Activated T-helper 2 cell treated with anti-CD3 and anti-CD28 coated beads, Interferon-gamma antibody, Interleukin-2, Interleukin-4, amounts not matched to agents 10 μg/mL and 5 μg/mL and 100 μg/mL, durations not matched to agents 14 hours and 24 hours and 36 hours (primary cell): ENCODE data around the gene HSPA9. TPM values are rescaled to one million over a fixed set of nuclear protein-coding genes. Genes with fewer than 3 reads are reported as not detected.

Experiments used
- DNase-seq: peaks from one replicate; pipeline ENCODE4 v3.0.0; 2021; ENCODE audit warnings: low spot score
- H3K27ac Mint-ChIP-seq: one replicate; pipeline ENCODE4 v1.8.0; 2021; ENCODE audit warnings: mixed read lengths
- H3K27me3 Mint-ChIP-seq: one replicate; pipeline ENCODE4 v1.8.0; 2021; ENCODE audit warnings: low read depth, mixed read lengths
- H3K36me3 Mint-ChIP-seq: one replicate; pipeline ENCODE4 v1.8.0; 2021; ENCODE audit warnings: low read depth, mixed read lengths
- H3K4me1 Mint-ChIP-seq: one replicate; pipeline ENCODE4 v1.8.0; 2021; ENCODE audit warnings: low read depth, mixed read lengths
- H3K4me3 Mint-ChIP-seq: one replicate; pipeline ENCODE4 v1.8.0; 2021; ENCODE audit warnings: low read depth, mild to moderate bottlenecking, moderate library complexity, mixed read lengths
- H3K9me3 Mint-ChIP-seq: one replicate; pipeline ENCODE4 v1.8.0; 2021; ENCODE audit warnings: mixed read lengths
- intact Hi-C: fragments of 100-400 bp; cut with micrococcal nuclease; formaldehyde crosslinking; loops from one replicate; pipeline ENCODE4 v1.15.1; 2023
- total RNA-seq: library from RNA; stranded (reverse); gene quantifications from 2 replicates; pipeline ENCODE4 v1.2.3, GENCODE V29; 2022

Gene HSPA9
- total RNA-seq, 1 donor from 2014 or later = 340 TPM

GRCh38 chr5:138583984-138584637 is 8.9 kb upstream of the HSPA9 start:
- no peak overlapping the region for H3K4me3 Mint-ChIP-seq
- peaks cover 20% of the 10 kb centered on the region for H3K27me3 Mint-ChIP-seq
- H3K4me1 Mint-ChIP-seq = no peaks in the 10 kb centered on the region
- intact Hi-C loops = no loop called here
- no peak overlapping the region for H3K27ac Mint-ChIP-seq
- no peak for DNase-seq
- no peaks in the 10 kb centered on the region for H3K36me3 Mint-ChIP-seq
- no peaks in the 10 kb centered on the region for H3K9me3 Mint-ChIP-seq

- intact Hi-C loops = no loop called here
- Mint-ChIP-seq H3K27me3 (peaks cover 16% of the 10 kb centered on the region), H3K36me3 (no peaks in the 10 kb centered on the region), H3K27ac (no peak overlapping the region), H3K9me3 (no peaks in the 10 kb centered on the region), H3K4me1 (no peaks in the 10 kb centered on the region), H3K4me3 (no peak overlapping the region)
- no peak for DNase-seq
These were observed 7.8 kb upstream of the HSPA9 start for GRCh38 chr5:138582959-138583358.

GRCh38 chr5:138580777-138581176 is 5.6 kb upstream of the HSPA9 start:
- no peak overlapping the region for H3K27ac Mint-ChIP-seq
- H3K4me3 Mint-ChIP-seq = no peak overlapping the region
- H3K9me3 Mint-ChIP-seq = peaks cover 3% of the 10 kb centered on the region
- DNase-seq = no peak
- intact Hi-C loops = no loop called here
- peaks cover 3% of the 10 kb centered on the region for H3K36me3 Mint-ChIP-seq
- H3K27me3 Mint-ChIP-seq = peaks cover 13% of the 10 kb centered on the region
- H3K4me1 Mint-ChIP-seq = peaks cover 3% of the 10 kb centered on the region

GRCh38 chr5:138580001-138580400 is 4.8 kb upstream of the HSPA9 start:
- DNase-seq = no peak
- peaks cover 10% of the 10 kb centered on the region for H3K27me3 Mint-ChIP-seq
- no peak overlapping the region for H3K27ac Mint-ChIP-seq
- H3K4me1 Mint-ChIP-seq = peaks cover 4% of the 10 kb centered on the region
- H3K4me3 Mint-ChIP-seq = no peak overlapping the region
- intact Hi-C loops = no loop called here
- peaks cover 3% of the 10 kb centered on the region for H3K9me3 Mint-ChIP-seq
- peaks cover 5% of the 10 kb centered on the region for H3K36me3 Mint-ChIP-seq

- Mint-ChIP-seq H3K4me3 (no peak overlapping the region), H3K4me1 (peaks cover 4% of the 10 kb centered on the region), H3K36me3 (peaks cover 10% of the 10 kb centered on the region), H3K9me3 (peaks cover 3% of the 10 kb centered on the region), H3K27ac (no peak overlapping the region), H3K27me3 (peaks cover 4% of the 10 kb centered on the region)
- DNase-seq = no peak
- intact Hi-C loops = loop anchor here (1.0 to 5.0 kb wide), 5 partner anchors 54 to 813 kb away; partner anchors contain the start of gene SIL1
These were observed 4.3 kb upstream of the HSPA9 start for GRCh38 chr5:138579517-138579863.

GRCh38 chr5:138577452-138577851 is 2.3 kb upstream of the HSPA9 start:
- H3K36me3 Mint-ChIP-seq = peaks cover 31% of the 10 kb centered on the region
- H3K27me3 Mint-ChIP-seq = no peaks in the 10 kb centered on the region
- no peak overlapping the region for H3K4me3 Mint-ChIP-seq
- no peak overlapping the region for H3K27ac Mint-ChIP-seq
- peaks cover 3% of the 10 kb centered on the region for H3K9me3 Mint-ChIP-seq
- peaks cover 12% of the 10 kb centered on the region for H3K4me1 Mint-ChIP-seq
- DNase-seq = no peak
- intact Hi-C loops = loop anchor here (5.0 kb wide), 3 partner anchors 160 to 815 kb away; partner anchors contain the start of gene SIL1

- DNase-seq = no peak
- peaks cover 17% of the 10 kb centered on the region for H3K4me1 Mint-ChIP-seq
- intact Hi-C loops = loop anchor here (1.0 to 5.0 kb wide), 7 partner anchors 31 to 818 kb away; partner anchors contain the start of genes ETF1 and SIL1
These were observed 432 bp downstream of the HSPA9 start for GRCh38 chr5:138574744-138575193.

GRCh38 chr5:138573949-138574670 is 1.1 kb downstream of the HSPA9 start:
- H3K4me1 Mint-ChIP-seq = peaks cover 20% of the 10 kb centered on the region
- H3K27ac Mint-ChIP-seq = peak overlapping the region; percentile 99
- peaks cover 60% of the 10 kb centered on the region for H3K36me3 Mint-ChIP-seq
- intact Hi-C loops = loop anchor here (2.0 kb wide), 1 partner anchor 81 kb away; no protein-coding TSS in a partner anchor
- peak overlapping the region; percentile 90 for H3K4me3 Mint-ChIP-seq
- peaks cover 3% of the 10 kb centered on the region for H3K9me3 Mint-ChIP-seq
- H3K27me3 Mint-ChIP-seq = no peaks in the 10 kb centered on the region
- DNase-seq = no peak

More at GRCh38 chr5:138574744-138575193, 432 bp downstream of the HSPA9 start:
- Mint-ChIP-seq H3K9me3 (peaks cover 3% of the 10 kb centered on the region), H3K27me3 (no peaks in the 10 kb centered on the region), H3K4me3 (peak overlapping the region; percentile 90), H3K27ac (peak overlapping the region; percentile 99), H3K36me3 (peaks cover 56% of the 10 kb centered on the region)

GRCh38 chr5:138573223-138573622 is 2.0 kb downstream of the HSPA9 start:
- peaks cover 69% of the 10 kb centered on the region for H3K36me3 Mint-ChIP-seq
- peaks cover 3% of the 10 kb centered on the region for H3K9me3 Mint-ChIP-seq
- no peak for DNase-seq
- peaks cover 26% of the 10 kb centered on the region for H3K4me1 Mint-ChIP-seq
- no peaks in the 10 kb centered on the region for H3K27me3 Mint-ChIP-seq
- no peak overlapping the region for H3K27ac Mint-ChIP-seq
- intact Hi-C loops = no loop called here
- peak overlapping the region; percentile 60 for H3K4me3 Mint-ChIP-seq

- Mint-ChIP-seq H3K27me3 (no peaks in the 10 kb centered on the region), H3K4me3 (no peak overlapping the region), H3K27ac (no peak overlapping the region), H3K36me3 (peaks cover 91% of the 10 kb centered on the region), H3K4me1 (peaks cover 31% of the 10 kb centered on the region), H3K9me3 (peaks cover 2% of the 10 kb centered on the region)
- DNase-seq = no peak
- intact Hi-C loops = no loop called here
These were observed 4.3 kb downstream of the HSPA9 start for GRCh38 chr5:138570871-138571270.

GRCh38 chr5:138569782-138570181 is 5.4 kb downstream of the HSPA9 start:
- Mint-ChIP-seq H3K36me3 (peaks cover 96% of the 10 kb centered on the region), H3K27me3 (no peaks in the 10 kb centered on the region), H3K4me1 (peaks cover 35% of the 10 kb centered on the region), H3K4me3 (no peak overlapping the region), H3K27ac (no peak overlapping the region), H3K9me3 (no peaks in the 10 kb centered on the region)
- intact Hi-C loops = no loop called here
- DNase-seq = no peak

- Mint-ChIP-seq H3K27ac (no peak overlapping the region), H3K9me3 (no peaks in the 10 kb centered on the region), H3K4me1 (peaks cover 37% of the 10 kb centered on the region), H3K4me3 (no peak overlapping the region), H3K27me3 (no peaks in the 10 kb centered on the region), H3K36me3 (peaks cover 96% of the 10 kb centered on the region)
- DNase-seq = no peak
- intact Hi-C loops = no loop called here
These were observed 7.0 kb downstream of the HSPA9 start for GRCh38 chr5:138568061-138568824.
